Aorta (tissue), 5 donors: ENCODE measurements around the gene UBAC2. TPM values are rescaled to one million over a fixed set of nuclear protein-coding genes. Genes with fewer than 3 reads are reported as not detected.

Source experiments
- ATAC-seq: fragments of 200-7000 bp; cut with Tn5 transposase; one replicate; pipeline ENCODE4 v1.9.1; 2022; ENCODE audit warnings: moderate library complexity; ENCODE audit not compliant: low FRiP score
- DNase-seq, 2 donors: peaks; one replicate each; pipeline ENCODE4 v3.0.0-alpha.2; 2020
- H3K27ac ChIP-seq, 2 donors: one replicate each; pipeline ENCODE4 v1.5.1; 2013; ENCODE audit warnings: low read length in 2 of 2, mild to moderate bottlenecking in 2 of 2, moderate library complexity in 2 of 2, control low read depth in 1 of 2, inconsistent platforms in 1 of 2, low read depth in 1 of 2
- H3K27me3 ChIP-seq, 2 donors: one replicate each; pipeline ENCODE4 v1.6.1; 2013; ENCODE audit warnings: control low read depth in 1 of 2, low read length in 1 of 2, mild to moderate bottlenecking in 1 of 2, moderate library complexity in 1 of 2; ENCODE audit not compliant: insufficient read depth in 2 of 2, control insufficient read depth in 1 of 2
- H3K36me3 ChIP-seq, 2 donors: one replicate each; pipeline ENCODE4 v1.6.1; 2013; ENCODE audit warnings: control low read depth in 1 of 2, low read length in 1 of 2, mild to moderate bottlenecking in 1 of 2; ENCODE audit not compliant: insufficient read depth in 2 of 2, control insufficient read depth in 1 of 2
- H3K4me1 ChIP-seq, 2 donors: one replicate each; pipeline ENCODE4 v1.6.1; 2013; ENCODE audit warnings: low read length in 2 of 2, control low read depth in 1 of 2, mild to moderate bottlenecking in 1 of 2, moderate library complexity in 1 of 2; ENCODE audit not compliant: insufficient read depth in 2 of 2, control insufficient read depth in 1 of 2
- H3K4me3 ChIP-seq, 2 donors: one replicate each; pipeline ENCODE4 v1.5.1; 2013; ENCODE audit warnings: low read length in 2 of 2, control low read depth in 1 of 2, mild to moderate bottlenecking in 1 of 2
- H3K9me3 ChIP-seq: one replicate; pipeline ENCODE4 v1.6.1; 2013; ENCODE audit warnings: mild to moderate bottlenecking, low read length; ENCODE audit not compliant: control insufficient read depth
- WGBS, 2 donors: extraction: QIAGEN DNeasy Blood & Tissue Kit; methylation state at CpG; one replicate each; pipeline ENCODE4 v1.1.7; 2013; 5-methylcytosine and 5-hydroxymethylcytosine counted together
- intact Hi-C, 2 donors: fragments of 100-400 bp; cut with DNase I; formaldehyde crosslinking; loops; one replicate each; pipeline versions ENCODE4 v1.14.2 to v1.15.0; 2022
- polyA plus RNA-seq, 2 donors: library from polyadenylated mRNA; stranded (reverse); fragments of 200-250 nt; gene quantifications; one replicate each; pipeline ENCODE4 v1.2.3, GENCODE V29; 2013
- total RNA-seq, 2 donors: library from RNA; stranded (reverse); fragmentation: NEBNext Ultra II Directional; extraction: Animal tissue kit (Norgen Biotek cat#: 25700); gene quantifications; one replicate each; pipeline ENCODE4 v1.2.1, GENCODE V29; 2021
- donor health status: healthy with polysubstance abuse.
- donor health status: Bipolar disorder and iron deficiency.
- donor health status: DM: no; HTN: no; CAD: no.
- donor health status: DM: no; HTN: no; CAD: no.
- donor health status: DM: yes; HTN: yes; CAD: no.

Gene UBAC2
- total and polyA plus RNA-seq, 4 donors: 44.4 to 54.2 (median 48.5) TPM

GRCh38 chr13:99429670-99430069 is 229.0 kb downstream of the UBAC2 start:
- no peaks in the 10 kb centered on the region for H3K4me1 ChIP-seq
- ATAC-seq (no peak), DNase-seq (no peak)
- H3K36me3 ChIP-seq: no peaks in the 10 kb centered on the region
- H3K4me3 ChIP-seq: no peak overlapping the region
- H3K27ac ChIP-seq: no peak overlapping the region
- 93 to 94% methylated on average over 10 of the region's 10 CpGs for WGBS, 2 donors
- intact Hi-C loops: no loop called here
- H3K27me3 ChIP-seq: no peaks in the 10 kb centered on the region
- no peaks in the 10 kb centered on the region for H3K9me3 ChIP-seq

- intact Hi-C loops: no loop called here
- no peaks in the 10 kb centered on the region for H3K4me1 ChIP-seq
Observed at GRCh38 chr13:99431927-99432608, 231.4 kb downstream of the UBAC2 start.

GRCh38 chr13:99432609-99433542 is 232.2 kb downstream of the UBAC2 start:
- intact Hi-C loops: no loop called here
- Histone ChIP-seq H3K4me1 (no peaks in the 10 kb centered on the region), H3K4me3 (no peak overlapping the region), H3K27ac (no peak overlapping the region), H3K9me3 (no peaks in the 10 kb centered on the region), H3K36me3 (no peaks in the 10 kb centered on the region), H3K27me3 (no peaks in the 10 kb centered on the region)
- WGBS, 2 donors: 36 to 45% methylated on average over 23 of the region's 23 CpGs
- DNase-seq (peak; percentile 86 to 89), ATAC-seq (peak; percentile 49)

More at GRCh38 chr13:99431927-99432608, 231.4 kb downstream of the UBAC2 start:
- Histone ChIP-seq H3K36me3 (no peaks in the 10 kb centered on the region), H3K27ac (no peak overlapping the region), H3K9me3 (no peaks in the 10 kb centered on the region), H3K27me3 (no peaks in the 10 kb centered on the region), H3K4me3 (no peak overlapping the region)
- DNase-seq (no peak), ATAC-seq (no peak)
- 86 to 87% methylated on average over 18 of the region's 18 CpGs for WGBS, 2 donors

- no peaks in the 10 kb centered on the region for H3K9me3 ChIP-seq
- DNase-seq (no peak), ATAC-seq (no peak)
- H3K4me1 ChIP-seq: no peaks in the 10 kb centered on the region
- no peak overlapping the region for H3K4me3 ChIP-seq
- H3K36me3 ChIP-seq: no peaks in the 10 kb centered on the region
- 96 to 98% methylated on average over 8 of the region's 8 CpGs for WGBS, 2 donors
- intact Hi-C loops: no loop called here
- no peak overlapping the region for H3K27ac ChIP-seq
- no peaks in the 10 kb centered on the region for H3K27me3 ChIP-seq
Observed at GRCh38 chr13:99433543-99434075, 233.0 kb downstream of the UBAC2 start.

- intact Hi-C loops: no loop called here
- H3K27ac ChIP-seq: no peak overlapping the region
- no peak for ATAC-seq
- 90% methylated on average over 17 of the region's 17 CpGs for WGBS, 2 donors
- H3K4me1 ChIP-seq: no peaks in the 10 kb centered on the region
- H3K4me3 ChIP-seq: no peak overlapping the region
- no peaks in the 10 kb centered on the region for H3K9me3 ChIP-seq
- peak in 1 of 2 donors; percentile 53 for DNase-seq
- no peaks in the 10 kb centered on the region for H3K27me3 ChIP-seq
- H3K36me3 ChIP-seq: no peaks in the 10 kb centered on the region
Observed at GRCh38 chr13:99434258-99434788, 233.7 kb downstream of the UBAC2 start.

- 88 to 95% methylated on average over 6 of the region's 6 CpGs for WGBS, 2 donors
- H3K27me3 ChIP-seq: no peaks in the 10 kb centered on the region
Observed at GRCh38 chr13:99435116-99435515, 234.5 kb downstream of the UBAC2 start.

GRCh38 chr13:99435998-99436397 is 235.3 kb downstream of the UBAC2 start:
- Histone ChIP-seq H3K27me3 (no peaks in the 10 kb centered on the region), H3K27ac (no peak overlapping the region), H3K4me1 (no peaks in the 10 kb centered on the region), H3K9me3 (no peaks in the 10 kb centered on the region), H3K36me3 (no peaks in the 10 kb centered on the region), H3K4me3 (no peak overlapping the region)
- intact Hi-C loops: loop anchor here (2.0 to 5.0 kb wide), 5 partner anchors 61 to 259 kb away; no protein-coding TSS in a partner anchor
- no peak for DNase-seq
- WGBS, 2 donors: 51 to 55% methylated on average over 3 of the region's 3 CpGs
- ATAC-seq: no peak

More at GRCh38 chr13:99435116-99435515, 234.5 kb downstream of the UBAC2 start:
- Histone ChIP-seq H3K4me1 (no peaks in the 10 kb centered on the region), H3K4me3 (no peak overlapping the region), H3K36me3 (no peaks in the 10 kb centered on the region), H3K9me3 (no peaks in the 10 kb centered on the region), H3K27ac (no peak overlapping the region)
- DNase-seq: no peak
- no peak for ATAC-seq
- intact Hi-C loops: loop anchor here (5.0 kb wide), 2 partner anchors 62 to 258 kb away; no protein-coding TSS in a partner anchor
